T47D (cell line): ENCODE data around the gene RALGAPA1.

Source experiments
- DNase-seq, 2 experiments: peaks; one replicate each; pipeline versions ENCODE4 v3.0.0 to v3.0.0-alpha.2; 2011 to 2012; ENCODE audit warnings: low read depth in 1 of 2, low spot score in 1 of 2
- JUND ChIP-seq: IDR thresholded peaks from 2 replicates; pipeline ENCODE4 v1.6.1; 2012; ENCODE audit warnings: low read depth
- in situ Hi-C: cut with HindIII; loops from 2 replicates; pipeline ENCODE4 v1.10.0; 2016; ENCODE audit warnings: low sequenced_read_pairs, low pct_unique_long_range_greater_than_20kb

RALGAPA1 gene

GRCh38 chr14:35578639-35579038 lies 230.5 kb downstream of the RALGAPA1 start:
- no peak for DNase-seq
- in situ Hi-C loops = no loop called here
- TF ChIP-seq JUND = no peak

GRCh38 chr14:35578135-35578534 lies 231.0 kb downstream of the RALGAPA1 start:
- in situ Hi-C loops = no loop called here
- no peak for DNase-seq
- no peak for TF ChIP-seq JUND

GRCh38 chr14:35576856-35577255 lies 232.2 kb downstream of the RALGAPA1 start:
- TF ChIP-seq JUND = no peak
- in situ Hi-C loops = no loop called here
- no peak for DNase-seq

GRCh38 chr14:35576260-35576659 lies 232.8 kb downstream of the RALGAPA1 start:
- peak in 1 of 2 experiments; percentile 17 for DNase-seq
- TF ChIP-seq JUND = no peak
- in situ Hi-C loops = no loop called here

DNA sequence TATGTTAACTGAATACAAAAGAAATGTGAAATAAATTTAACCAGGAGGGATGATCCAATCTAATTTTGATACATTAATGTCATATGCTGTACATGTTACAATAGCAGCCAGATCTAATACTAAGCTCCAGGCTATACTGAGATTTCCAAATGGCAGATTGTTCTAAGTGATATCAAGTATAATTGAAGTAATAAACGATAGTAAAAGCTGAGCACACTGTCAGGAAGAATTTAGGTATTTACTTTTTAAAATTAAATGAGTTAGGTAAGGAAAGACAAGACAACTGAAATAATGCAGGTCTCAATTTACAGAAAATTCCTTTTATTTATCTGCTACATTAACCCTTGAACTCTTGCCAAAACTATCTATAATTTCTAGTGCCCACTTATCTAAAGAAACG lies 235.2 kb downstream of the RALGAPA1 start:
- TF ChIP-seq JUND = no peak
- no peak for DNase-seq
- in situ Hi-C loops = no loop called here

DNA sequence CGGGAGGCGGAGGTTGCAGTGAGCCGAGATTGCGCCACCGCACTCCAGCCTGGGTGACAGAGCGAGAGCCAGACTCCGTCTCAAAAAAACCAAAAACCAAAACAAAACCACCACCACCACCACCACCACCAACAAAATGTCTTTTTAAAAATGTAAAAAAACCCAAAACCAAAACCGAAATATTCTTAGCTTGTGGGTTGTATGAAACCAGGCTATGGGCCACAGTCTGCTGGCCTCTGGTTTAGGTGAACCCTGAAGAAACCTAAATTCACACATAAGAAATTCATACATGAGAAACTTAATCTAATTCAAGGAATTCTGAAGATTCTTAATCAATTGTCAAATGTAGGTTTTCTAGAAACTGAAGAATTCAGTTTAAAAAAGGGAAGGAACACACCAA lies 237.5 kb downstream of the RALGAPA1 start:
- TF ChIP-seq JUND = no peak
- in situ Hi-C loops = no loop called here
- DNase-seq = no peak

- TF ChIP-seq JUND = no peak
- no peak for DNase-seq
- in situ Hi-C loops = no loop called here
Measured at GRCh38 chr14:35565871-35566464, 243.1 kb downstream of the RALGAPA1 start.

DNA sequence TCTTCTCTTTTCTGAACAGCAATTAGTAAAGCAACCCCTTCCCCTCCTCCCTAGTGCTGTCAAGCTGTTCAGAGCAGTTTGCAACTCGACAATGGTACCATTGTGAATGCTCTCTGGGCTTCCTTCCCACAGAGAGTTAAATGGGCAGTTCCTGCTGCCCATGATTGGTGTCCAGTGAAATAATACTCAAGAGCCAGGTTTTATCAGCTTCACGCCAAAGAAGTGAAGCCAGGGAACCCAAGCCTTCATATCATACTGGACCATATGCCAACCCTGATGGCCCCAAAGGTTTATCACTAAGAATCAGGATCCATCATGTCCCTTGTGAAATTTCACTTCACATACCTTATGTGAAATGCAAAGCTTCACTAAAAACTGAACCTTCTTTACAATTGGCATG lies 250.4 kb downstream of the RALGAPA1 start:
- no peak for TF ChIP-seq JUND
- no peak for DNase-seq
- in situ Hi-C loops = no loop called here

GRCh38 chr14:35557221-35557747 lies 251.8 kb downstream of the RALGAPA1 start:
- in situ Hi-C loops = no loop called here
- DNase-seq = no peak
- no peak for TF ChIP-seq JUND

DNA sequence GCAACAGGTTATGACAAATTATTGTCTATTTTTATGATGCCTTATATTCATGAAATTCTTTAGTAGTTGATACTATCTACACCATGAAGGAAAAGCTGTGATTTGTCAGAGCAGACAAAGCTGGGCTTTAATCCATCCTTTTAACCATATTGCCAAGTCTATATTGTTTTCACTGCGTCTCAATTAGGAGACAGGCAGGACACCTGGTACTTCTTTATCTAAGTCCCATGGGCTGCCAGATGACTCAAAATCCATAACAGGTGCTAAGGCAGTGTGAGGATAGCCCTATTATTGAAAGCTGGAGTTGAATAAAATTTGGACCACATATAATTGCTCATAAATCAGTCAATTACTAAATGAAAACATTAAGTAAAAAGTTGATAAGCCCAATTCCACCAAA lies 252.5 kb downstream of the RALGAPA1 start:
- in situ Hi-C loops = no loop called here
- TF ChIP-seq JUND = no peak
- no peak for DNase-seq

- in situ Hi-C loops = no loop called here
- no peak for TF ChIP-seq JUND
- DNase-seq = no peak
Measured at GRCh38 chr14:35553808-35554207, 255.3 kb downstream of the RALGAPA1 start.

DNA sequence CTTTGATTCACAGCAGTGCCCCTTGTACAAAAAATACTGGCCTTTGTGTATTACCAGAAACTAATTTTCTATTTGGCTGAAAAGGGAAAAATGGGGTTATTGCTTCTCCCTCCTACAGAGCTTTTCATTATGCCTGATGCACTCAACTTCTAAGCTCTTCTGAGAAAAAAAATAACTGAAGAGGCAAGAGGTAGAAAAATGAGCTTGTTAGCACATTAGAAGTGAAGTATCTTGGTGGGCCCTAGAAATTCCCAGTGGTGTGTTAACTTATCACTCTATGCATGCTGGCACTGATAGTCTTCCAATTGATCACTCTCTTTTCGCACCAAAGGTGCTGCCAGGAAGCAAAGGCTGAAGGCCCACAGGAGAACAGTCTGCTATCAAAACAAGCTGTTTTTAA lies 258.0 kb downstream of the RALGAPA1 start:
- in situ Hi-C loops = no loop called here
- DNase-seq = no peak
- no peak for TF ChIP-seq JUND

GRCh38 chr14:35549551-35549950 lies 259.5 kb downstream of the RALGAPA1 start:
- in situ Hi-C loops = no loop called here
- DNase-seq = no peak
- TF ChIP-seq JUND = no peak

DNA sequence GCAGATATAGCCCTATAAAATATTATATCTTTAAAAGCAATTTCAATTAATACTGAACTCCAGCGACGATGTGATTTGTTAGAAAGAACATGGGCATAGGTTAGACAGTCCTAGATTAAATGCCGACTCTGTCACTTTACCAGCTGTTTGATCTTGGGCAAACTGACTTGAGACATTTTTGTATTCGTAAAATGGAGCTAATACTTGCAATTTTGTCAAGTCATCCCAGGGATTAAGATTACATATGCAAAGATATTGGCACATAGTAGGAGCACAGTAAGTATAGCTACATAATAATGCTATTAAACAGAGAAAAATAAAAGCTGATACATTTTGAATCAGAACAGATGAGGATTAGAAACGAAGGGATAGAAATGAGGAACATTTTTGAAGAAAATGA lies 266.1 kb downstream of the RALGAPA1 start:
- TF ChIP-seq JUND = no peak
- no peak for DNase-seq
- in situ Hi-C loops = no loop called here
